HepG2 (cell line): ENCODE measurements around the gene SERPINB10. TPM values are rescaled to one million over a fixed set of nuclear protein-coding genes. Genes with fewer than 3 reads are reported as not detected.
"Not testable (repeated sequence)": the region's sequence is repeated elsewhere in the genome, so short reads cannot be mapped to it uniquely, and the experiment has no call there.

Experiments used
- ATAC-seq: fragments of 200-7000 bp; cut with Tn5 transposase; 3 replicates; pipeline ENCODE4 v1.9.1; 2020; ENCODE audit warnings: mild to moderate bottlenecking, moderate library complexity
- BruUV-seq: library from RNA; stranded (reverse); fragments of 400-500 nt; replicated peaks from 2 replicates; lab custom pipeline; 2021; lab: Mats Ljungman, UMichigan
- CTCF ChIA-PET: fragments of 300-600 bp; formaldehyde crosslinking; extraction: SDS; loops from one replicate; lab custom pipeline; 2021; ENCODE audit warnings: low total read pairs, inconsistent platforms, low intra/inter-chr PET ratio; lab: Yijun Ruan, JAX
- POLR2A ChIA-PET: fragments of 350-600 bp; sonication (Branson Sonifier 250); formaldehyde crosslinking; loops from one replicate; lab custom pipeline; 2020; ENCODE audit warnings: antibody characterized with exemption, inconsistent platforms; lab: Yijun Ruan, JAX
- DNase-seq: peaks from one replicate; pipeline ENCODE4 v3.0.0-alpha.2; 2015; ENCODE audit warnings: low spot score
- FAIRE-seq: peaks from 3 replicates; lab custom pipeline; 2011; peaks lifted over from hg19 to GRCh38; lab: Jason Lieb, UNC
- H2AFZ ChIP-seq: one replicate; pipeline ENCODE4 v1.6.1; 2011; ENCODE audit warnings: low read length, inconsistent platforms
- H3K27ac ChIP-seq: fragments of 300-600 bp; 3 replicates; pipeline ENCODE4 v1.8.0; 2011; ENCODE audit warnings: mixed run types, mild to moderate bottlenecking, mixed read lengths, low read length, inconsistent platforms; ENCODE audit not compliant: insufficient read depth; ENCODE audit errors: extremely low read length
- H3K27me3 ChIP-seq, 2 experiments: fragments of 200-600 bp in 1 of 2; 2 replicates in 1 of 2; 3 replicates in 1 of 2; pipeline versions ENCODE4 v1.6.0 to v1.8.0; 2011; ENCODE audit warnings: low read length in 2 of 2, mild to moderate bottlenecking in 2 of 2, moderate library complexity in 2 of 2, inconsistent platforms in 1 of 2; ENCODE audit not compliant: insufficient read depth in 2 of 2, control insufficient read depth in 1 of 2
- H3K36me3 ChIP-seq, 2 experiments: fragments of 200-600 bp in 1 of 2; replicated peaks in 1 of 2; 2 replicates in 1 of 2; 3 replicates in 1 of 2; pipeline versions ENCODE4 v1.5.1 to v1.8.0; 2011; ENCODE audit warnings: low read length in 2 of 2, inconsistent platforms in 1 of 2; ENCODE audit not compliant: insufficient read depth in 2 of 2, control insufficient read depth in 1 of 2
- H3K4me1 ChIP-seq: 2 replicates; pipeline ENCODE4 v1.5.1; 2012; ENCODE audit warnings: low read length, inconsistent platforms; ENCODE audit not compliant: insufficient read depth
- H3K4me2 ChIP-seq: 2 replicates; pipeline ENCODE4 v1.6.0; 2011; ENCODE audit warnings: low read depth, low read length, inconsistent platforms
- H3K4me3 ChIP-seq, 3 experiments: fragments of 200-600 bp in 1 of 3; sonication (generic), shearing (Covaris generic) in 1 of 3; replicated peaks in 1 of 3; 2 replicates each; pipeline ENCODE4 v1.5.1; 2011 to 2016; ENCODE audit warnings: low read length in 3 of 3, inconsistent platforms in 2 of 3, low read depth in 2 of 3, mild to moderate bottlenecking in 2 of 3, control low read depth in 1 of 3, mixed read lengths in 1 of 3; ENCODE audit not compliant: insufficient read depth in 1 of 3
- H3K79me2 ChIP-seq: one replicate; pipeline ENCODE4 v1.6.1; 2011; ENCODE audit warnings: low read length, inconsistent platforms; ENCODE audit not compliant: insufficient read depth
- H3K9ac ChIP-seq: 2 replicates; pipeline ENCODE4 v1.6.0; 2011; ENCODE audit warnings: mild to moderate bottlenecking, low read depth, low read length, inconsistent platforms; ENCODE audit not compliant: insufficient read depth
- H3K9me3 ChIP-seq: 2 replicates; pipeline ENCODE4 v1.5.1; 2012; ENCODE audit warnings: mild to moderate bottlenecking, low read length
- H4K20me1 ChIP-seq: 2 replicates; pipeline ENCODE4 v1.6.0; 2011; ENCODE audit warnings: inconsistent platforms, mild to moderate bottlenecking, low read length, moderate library complexity; ENCODE audit not compliant: insufficient read depth
- EP300 ChIP-seq, 3 experiments: sonication (generic) in 1 of 3; formaldehyde crosslinking in 1 of 3; IDR thresholded peaks; 2 replicates each; pipeline versions ENCODE4 v1.5.1 to v1.6.1; 2011 to 2020; ENCODE audit warnings: low read depth in 2 of 3, low read length in 2 of 3, borderline replicate concordance in 1 of 3, improper control_type of control experiment in 1 of 3, mild to moderate bottlenecking in 1 of 3, missing genetic modification reagents in 1 of 3, moderate library complexity in 1 of 3
- TBX2 ChIP-seq: sonication (generic); formaldehyde crosslinking; IDR thresholded peaks from 2 replicates; pipeline ENCODE4 v1.5.0; 2020; ENCODE audit warnings: missing genetic modification reagents, mild to moderate bottlenecking, borderline replicate concordance
- ZNF367 ChIP-seq: sonication (generic); formaldehyde crosslinking; IDR thresholded peaks from 2 replicates; pipeline ENCODE4 v1.4.0; 2020; ENCODE audit warnings: missing genetic modification reagents, borderline replicate concordance
- ZNF75D ChIP-seq: sonication (generic); formaldehyde crosslinking; IDR thresholded peaks from 2 replicates; pipeline ENCODE4 v1.8.1; 2023; ENCODE audit warnings: missing genetic modification reagents, mild to moderate bottlenecking, borderline replicate concordance
- WGBS: methylation state at CpG from one replicate; pipeline ENCODE4 v1.1.6; 2017; ENCODE audit warnings: low lambda C conversion rate; 5-methylcytosine and 5-hydroxymethylcytosine counted together
- in situ Hi-C: cut with HindIII; loops from 2 replicates; pipeline ENCODE4 v1.10.0; 2017; ENCODE audit warnings: low pct_unique_long_range_greater_than_20kb; ENCODE audit not compliant: extremely low pct_ligation_motif_present
- intact Hi-C: fragments of 100-400 bp; cut with micrococcal nuclease; formaldehyde crosslinking; loops from one replicate; pipeline ENCODE4 v1.10.0; 2022; ENCODE audit not compliant: unreplicated experiment
- polyA plus RNA-seq, 8 experiments: library from polyadenylated mRNA; depleted of rRNA in 3 of 8; stranded (reverse) in 7 of 8; unstranded in 1 of 8; fragments of >200 nt; fragmentation: Illumina TruSeq in 4 of 8; extraction: Trizol in 4 of 8; gene quantifications; 2 replicates each; pipeline versions ENCODE4 v1.2.1 to v1.2.3, GENCODE V29; 2011 to 2016; ENCODE audit warnings: low read depth in 4 of 8, missing spikeins in 1 of 8, mixed read lengths in 1 of 8; ENCODE audit not compliant: insufficient read depth in 1 of 8
- total RNA-seq, 5 experiments: library from RNA; depleted of rRNA; stranded (reverse); fragments of >200 nt; fragmentation: Illumina TruSeq; extraction: Trizol; gene quantifications; 2 replicates each; pipeline ENCODE4 v1.2.3, GENCODE V29; 2016; ENCODE audit warnings: low read depth in 1 of 5
- TF ChIP-seq, protein P1 (sequence below): sonication (generic); formaldehyde crosslinking; IDR thresholded peaks from 2 replicates; pipeline ENCODE4 v1.4.0; 2020; ENCODE audit warnings: mild to moderate bottlenecking, missing genetic modification reagents
- TF ChIP-seq, protein P2 (sequence below): sonication (generic); formaldehyde crosslinking; IDR thresholded peaks from 2 replicates; pipeline ENCODE4 v1.4.0; 2020; ENCODE audit warnings: missing genetic modification reagents, borderline replicate concordance

Gene SERPINB10
- total and polyA plus RNA-seq, 2 of the 13 experiments (the other 11 are each of a cell fraction or from before 2014, with no cell fraction given), result not detected

DNA sequence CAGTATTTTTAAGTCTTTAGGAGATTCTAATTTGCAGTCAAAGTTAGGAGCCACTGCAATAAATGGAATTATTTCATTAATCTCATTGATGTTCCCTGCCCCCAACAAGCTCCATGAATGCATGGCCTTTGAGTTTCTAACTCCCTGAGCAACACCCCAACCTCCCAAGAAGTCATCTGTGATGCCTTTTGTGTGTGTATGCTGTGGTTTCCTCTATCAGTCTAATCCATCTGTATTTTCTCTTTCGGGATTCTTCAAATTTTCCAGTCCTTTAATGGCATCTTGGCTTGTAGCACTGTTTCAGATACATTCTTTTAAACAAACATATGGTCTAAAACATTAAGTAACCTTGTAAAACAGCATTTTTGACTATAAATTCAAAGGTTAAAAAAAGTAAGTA lies 16.8 kb downstream of the SERPINB10 start (continued):
- TF ChIP-seq TBX2 (CRISPR knock-in tag) (no peak), ZNF75D (CRISPR knock-in tag) (no peak), EP300 (IDR thresholded peaks at IDR 0.05; ENCODE audit: low read depth in 2 of 2, low read length in 2 of 2) (no peak), EP300 (CRISPR knock-in tag; IDR thresholded peaks at IDR 0.05; ENCODE audit: borderline replicate concordance) (no peak)

DNA sequence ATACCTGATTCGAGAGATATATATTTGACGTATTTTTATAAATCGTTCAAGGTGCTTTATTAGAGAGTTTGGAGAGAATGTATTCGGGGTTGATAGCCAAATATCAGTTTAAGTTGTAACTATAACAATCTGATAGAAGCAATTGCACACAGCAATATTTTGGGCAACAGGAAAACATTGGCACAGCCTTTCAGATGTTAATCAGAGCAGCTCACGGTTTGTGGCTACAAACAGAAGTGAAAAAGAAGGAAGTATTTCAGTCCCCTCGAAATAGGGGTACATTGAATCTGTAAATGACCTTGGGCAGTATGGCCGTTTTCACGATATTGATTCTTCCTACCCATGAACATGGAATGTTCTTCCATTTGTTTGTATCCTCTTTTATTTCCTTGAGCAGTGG lies 20.6 kb downstream of the SERPINB10 start:
- DNase-seq (no peak), ATAC-seq (no peak), FAIRE-seq (no peak)
- Histone ChIP-seq H3K27ac (no peak overlapping the region), H2AFZ (no peak overlapping the region), H3K27me3 (no peaks in the 10 kb centered on the region), H4K20me1 (no peaks in the 10 kb centered on the region), H3K79me2 (no peaks in the 10 kb centered on the region), H3K4me1 (no peaks in the 10 kb centered on the region), H3K9ac (no peak overlapping the region), H3K4me2 (no peak overlapping the region), H3K4me3 (no peak overlapping the region), H3K36me3 (no peaks in the 10 kb centered on the region), H3K9me3 (no peaks in the 10 kb centered on the region)
- in situ Hi-C loops, result no loop called here
- intact Hi-C loops, result no loop called here
- no TSS peak for BruUV-seq
- TF ChIP-seq, protein P1, sequence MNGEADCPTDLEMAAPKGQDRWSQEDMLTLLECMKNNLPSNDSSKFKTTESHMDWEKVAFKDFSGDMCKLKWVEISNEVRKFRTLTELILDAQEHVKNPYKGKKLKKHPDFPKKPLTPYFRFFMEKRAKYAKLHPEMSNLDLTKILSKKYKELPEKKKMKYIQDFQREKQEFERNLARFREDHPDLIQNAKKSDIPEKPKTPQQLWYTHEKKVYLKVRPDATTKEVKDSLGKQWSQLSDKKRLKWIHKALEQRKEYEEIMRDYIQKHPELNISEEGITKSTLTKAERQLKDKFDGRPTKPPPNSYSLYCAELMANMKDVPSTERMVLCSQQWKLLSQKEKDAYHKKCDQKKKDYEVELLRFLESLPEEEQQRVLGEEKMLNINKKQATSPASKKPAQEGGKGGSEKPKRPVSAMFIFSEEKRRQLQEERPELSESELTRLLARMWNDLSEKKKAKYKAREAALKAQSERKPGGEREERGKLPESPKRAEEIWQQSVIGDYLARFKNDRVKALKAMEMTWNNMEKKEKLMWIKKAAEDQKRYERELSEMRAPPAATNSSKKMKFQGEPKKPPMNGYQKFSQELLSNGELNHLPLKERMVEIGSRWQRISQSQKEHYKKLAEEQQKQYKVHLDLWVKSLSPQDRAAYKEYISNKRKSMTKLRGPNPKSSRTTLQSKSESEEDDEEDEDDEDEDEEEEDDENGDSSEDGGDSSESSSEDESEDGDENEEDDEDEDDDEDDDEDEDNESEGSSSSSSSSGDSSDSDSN (CRISPR knock-in tag), result no peak
- TF ChIP-seq, protein P2, sequence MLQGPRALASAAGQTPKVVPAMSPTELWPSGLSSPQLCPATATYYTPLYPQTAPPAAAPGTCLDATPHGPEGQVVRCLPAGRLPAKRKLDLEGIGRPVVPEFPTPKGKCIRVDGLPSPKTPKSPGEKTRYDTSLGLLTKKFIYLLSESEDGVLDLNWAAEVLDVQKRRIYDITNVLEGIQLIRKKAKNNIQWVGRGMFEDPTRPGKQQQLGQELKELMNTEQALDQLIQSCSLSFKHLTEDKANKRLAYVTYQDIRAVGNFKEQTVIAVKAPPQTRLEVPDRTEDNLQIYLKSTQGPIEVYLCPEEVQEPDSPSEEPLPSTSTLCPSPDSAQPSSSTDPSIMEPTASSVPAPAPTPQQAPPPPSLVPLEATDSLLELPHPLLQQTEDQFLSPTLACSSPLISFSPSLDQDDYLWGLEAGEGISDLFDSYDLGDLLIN (CRISPR knock-in tag), result no peak
- no peak for TF ChIP-seq ZNF367
- ChIA-PET CTCF (no interaction called here), POLR2A (no interaction called here)
- 1% methylated on average over 8 of the region's 8 CpGs for WGBS

DNA sequence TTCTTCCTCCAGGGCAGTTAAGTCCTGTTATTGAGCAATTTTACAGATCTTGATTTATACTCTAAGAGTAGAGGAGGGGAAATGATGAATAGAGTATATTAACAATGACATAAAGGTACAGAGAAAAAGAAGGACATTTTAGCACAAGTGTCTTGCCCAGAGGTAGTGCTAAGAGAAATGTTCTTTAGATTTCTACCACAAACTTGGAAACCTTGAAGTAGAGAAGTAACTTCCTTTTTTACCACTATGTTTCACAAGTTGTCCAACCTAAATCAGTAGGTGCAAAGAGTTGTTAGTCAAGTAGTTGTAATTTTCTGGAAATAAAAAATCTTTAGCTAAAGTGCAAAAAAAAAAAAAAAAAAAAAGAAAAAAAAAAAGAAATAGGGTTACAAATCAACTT lies 21.6 kb downstream of the SERPINB10 start:
- H3K9ac ChIP-seq, H3K4me2 ChIP-seq, H3K9me3 ChIP-seq, H3K27me3 ChIP-seq, H3K36me3 ChIP-seq, ATAC-seq, H3K79me2 ChIP-seq, FAIRE-seq, H3K4me3 ChIP-seq, H4K20me1 ChIP-seq, BruUV-seq, DNase-seq, H3K4me1 ChIP-seq, H3K27ac ChIP-seq, H2AFZ ChIP-seq, CTCF ChIA-PET, POLR2A ChIA-PET, intact Hi-C loops, in situ Hi-C loops: not testable (repeated sequence)
